ENCODE measurements around the gene GABRD.

The GABRD gene

GRCh38 chr1:2039251-2039650 lies 20.1 kb downstream of the GABRD start:
- no peak for DNase-seq

GRCh38 chr1:2041305-2041704 lies 22.2 kb downstream of the GABRD start:
- no peak for DNase-seq

GRCh38 chr1:2041887-2042286 lies 22.7 kb downstream of the GABRD start:
- DNase-seq: no peak

- no peak for DNase-seq
Observed at GRCh38 chr1:2042830-2043773, 24.0 kb downstream of the GABRD start.

GRCh38 chr1:2043886-2044285 lies 24.7 kb downstream of the GABRD start:
- DNase-seq: no peak

- DNase-seq: peak; percentile 75 to 81
Observed at GRCh38 chr1:2044510-2045319, 25.6 kb downstream of the GABRD start.

- DNase-seq: no peak
Observed at GRCh38 chr1:2045468-2046173, 26.5 kb downstream of the GABRD start.

- DNase-seq: peak; percentile 24 to 35
Observed at GRCh38 chr1:2046174-2046917, 27.2 kb downstream of the GABRD start.

GRCh38 chr1:2046953-2047748 lies 28.0 kb downstream of the GABRD start:
- DNase-seq: no peak

- no peak for DNase-seq
Observed at GRCh38 chr1:2047749-2048729, 28.9 kb downstream of the GABRD start.

- DNase-seq: no peak
Observed at GRCh38 chr1:2049225-2049717, 30.1 kb downstream of the GABRD start.

GRCh38 chr1:2049718-2050431 lies 30.7 kb downstream of the GABRD start, which contains the start of gene PRKCZ:
PRKCZ (plus strand) TSS chr1:2050411; CDS start chr1:2050631, 220 bp downstream.
- DNase-seq: peak; percentile 94 to 95

- DNase-seq: peak; percentile 31 to 37
Observed at GRCh38 chr1:2050461-2050792, 31.3 kb downstream of the GABRD start.

- DNase-seq: no peak
Observed at GRCh38 chr1:2050793-2051682, 31.9 kb downstream of the GABRD start.

GRCh38 chr1:2052054-2052679 lies 33.0 kb downstream of the GABRD start:
- no peak for DNase-seq

GRCh38 chr1:2052756-2053155 lies 33.6 kb downstream of the GABRD start:
- no peak for DNase-seq

GRCh38 chr1:2053217-2053616 lies 34.1 kb downstream of the GABRD start:
- no peak for DNase-seq
